K562 (cell line): ENCODE data around the gene PRR14. TPM values are rescaled to one million over a fixed set of nuclear protein-coding genes. Genes with fewer than 3 reads are reported as not detected.
"Not testable (repeated sequence)": the region's sequence is repeated elsewhere in the genome, so short reads cannot be mapped to it uniquely, and the experiment has no call there.

Source experiments
- ATAC-seq: fragments of 200-7000 bp; cut with Tn5 transposase; 3 replicates; pipeline ENCODE4 v1.9.1; 2020; ENCODE audit warnings: moderate library complexity
- BruUV-seq: library from RNA; stranded (reverse); fragments of 400-500 nt; replicated peaks from 2 replicates; lab custom pipeline; 2021; lab: Mats Ljungman, UMichigan
- CTCF ChIA-PET: fragments of 300-600 bp; formaldehyde crosslinking; extraction: SDS; loops from one replicate; lab custom pipeline; 2021; ENCODE audit warnings: low intra/inter-chr PET ratio; lab: Yijun Ruan, JAX
- POLR2A ChIA-PET: fragments of 300-600, 350-650 bp; sonication (Branson Sonifier 250); formaldehyde crosslinking; extraction: SDS; loops from one replicate; lab custom pipeline; 2021; ENCODE audit warnings: antibody characterized with exemption, inconsistent platforms; lab: Yijun Ruan, JAX
- DNase-seq, 4 experiments: peaks; one replicate each; pipeline versions ENCODE4 v3.0.0 to v3.0.0-alpha.2; 2011 to 2018; ENCODE audit warnings: low spot score in 3 of 4, mixed read lengths in 3 of 4; ENCODE audit errors: extremely low read depth in 1 of 4
- FAIRE-seq: peaks from 2 replicates; lab custom pipeline; 2011; peaks lifted over from hg19 to GRCh38; lab: Jason Lieb, UNC
- H2AFZ ChIP-seq: 2 replicates; pipeline ENCODE4 v1.6.0; 2011; ENCODE audit warnings: low read depth, low read length, control low read depth, inconsistent platforms
- H3K27ac ChIP-seq: fragments of 200-600 bp; 3 replicates; pipeline ENCODE4 v1.8.0; 2011; ENCODE audit warnings: low read depth, mild to moderate bottlenecking, control low read depth, inconsistent platforms, low read length, moderate library complexity, mixed read lengths; ENCODE audit errors: extremely low read depth
- H3K27me3 ChIP-seq, 2 experiments: fragments of 300-600 bp in 1 of 2; 2 replicates in 1 of 2; 3 replicates in 1 of 2; pipeline versions ENCODE4 v1.6.0 to v1.8.0; 2011; ENCODE audit warnings: inconsistent platforms in 2 of 2, low read length in 2 of 2, mild to moderate bottlenecking in 1 of 2, mixed read lengths in 1 of 2, moderate library complexity in 1 of 2; ENCODE audit not compliant: control insufficient read depth in 2 of 2, insufficient read depth in 2 of 2
- H3K36me3 ChIP-seq: fragments of 300-600 bp; 3 replicates; pipeline ENCODE4 v1.8.0; 2011; ENCODE audit warnings: mild to moderate bottlenecking, low read length, inconsistent platforms; ENCODE audit not compliant: control insufficient read depth, insufficient read depth
- H3K4me1 ChIP-seq, 2 experiments: fragments of 200-600 bp in 1 of 2; replicated peaks in 1 of 2; 2 replicates in 1 of 2; 3 replicates in 1 of 2; pipeline versions ENCODE4 v1.5.1 to v1.8.0; 2011; ENCODE audit warnings: inconsistent platforms in 2 of 2, low read length in 2 of 2, mild to moderate bottlenecking in 1 of 2, mixed read lengths in 1 of 2, moderate library complexity in 1 of 2; ENCODE audit not compliant: control insufficient read depth in 2 of 2, insufficient read depth in 2 of 2
- H3K4me2 ChIP-seq: 2 replicates; pipeline ENCODE4 v1.6.1; 2011; ENCODE audit warnings: low read length, control low read depth, inconsistent platforms, mixed read lengths; ENCODE audit not compliant: insufficient read depth
- H3K4me3 ChIP-seq: fragments of 200-600 bp; sonication (generic), shearing (Covaris generic); 2 replicates; pipeline ENCODE4 v1.5.1; 2016; ENCODE audit warnings: control low read depth, inconsistent platforms
- H3K79me2 ChIP-seq: fragments of 200-600 bp; 3 replicates; pipeline ENCODE4 v1.8.0; 2011; ENCODE audit warnings: low read length, inconsistent platforms; ENCODE audit not compliant: control insufficient read depth, insufficient read depth
- H3K9ac ChIP-seq, 2 experiments: 2 replicates each; pipeline versions ENCODE4 v1.6.0 to v1.6.1; 2011; ENCODE audit warnings: low read depth in 2 of 2, low read length in 2 of 2, control low read depth in 1 of 2, inconsistent platforms in 1 of 2, mild to moderate bottlenecking in 1 of 2, mixed read lengths in 1 of 2; ENCODE audit not compliant: insufficient read depth in 1 of 2
- H3K9me1 ChIP-seq: one replicate; pipeline ENCODE4 v1.6.0; 2011; ENCODE audit warnings: inconsistent platforms, mild to moderate bottlenecking, low read length, moderate library complexity; ENCODE audit not compliant: control insufficient read depth, insufficient read depth
- H3K9me3 ChIP-seq: replicated peaks from 2 replicates; pipeline ENCODE4 v1.5.1; 2011; ENCODE audit warnings: low read depth, low read length, inconsistent platforms; ENCODE audit not compliant: control insufficient read depth, insufficient read depth
- H4K20me1 ChIP-seq: replicated peaks from 2 replicates; pipeline ENCODE4 v1.6.1; 2011; ENCODE audit warnings: low read length, inconsistent platforms, mixed read lengths; ENCODE audit not compliant: control insufficient read depth, insufficient read depth
- BRF1 ChIP-seq: IDR thresholded peaks from 3 replicates; pipeline ENCODE4 v1.6.1; 2011; ENCODE audit warnings: borderline replicate concordance, mild to moderate bottlenecking; ENCODE audit not compliant: insufficient read length; ENCODE audit errors: extremely low read depth
- DMBX1 ChIP-seq: fragments of 250-450 bp; sonication (Bioruptor Pico); IDR thresholded peaks from 2 replicates; pipeline ENCODE4 v1.8.0; 2022; ENCODE audit warnings: inconsistent platforms, mild to moderate bottlenecking, moderate library complexity, borderline replicate concordance
- ETV6 ChIP-seq, 3 experiments: fragments of 150-350 bp in 1 of 3; sonication (generic) in 1 of 3; formaldehyde crosslinking in 1 of 3; IDR thresholded peaks; 2 replicates each; pipeline versions ENCODE4 v1.6.1 to v1.8.0; 2014 to 2022; ENCODE audit warnings: borderline replicate concordance in 2 of 3, low read depth in 2 of 3, antibody characterized with exemption in 1 of 3, low read length in 1 of 3, mild to moderate bottlenecking in 1 of 3, missing genetic modification reagents in 1 of 3
- FOXK2 ChIP-seq, 2 experiments: fragments of 450-650 bp; IDR thresholded peaks in 1 of 2; conservative IDR thresholded peaks in 1 of 2; 2 replicates each; pipeline ENCODE4 v1.6.1; 2016; ENCODE audit warnings: low read depth in 2 of 2, mild to moderate bottlenecking in 1 of 2
- IRF1 ChIP-seq: sonication (generic); formaldehyde crosslinking; IDR thresholded peaks from 2 replicates; pipeline ENCODE4 v1.8.0; 2022; ENCODE audit warnings: missing genetic modification reagents, mild to moderate bottlenecking, borderline replicate concordance
- MTA2 ChIP-seq: fragments of 450-650 bp; IDR thresholded peaks from 2 replicates; pipeline ENCODE4 v1.6.1; 2016; ENCODE audit warnings: low read depth
- NFE2 ChIP-seq: IDR thresholded peaks from 2 replicates; pipeline ENCODE4 v1.6.1; 2014; ENCODE audit warnings: antibody characterized with exemption, low read depth
- NR2C1 ChIP-seq, 2 experiments: fragments of 450-650 bp; IDR thresholded peaks; 2 replicates each; pipeline ENCODE4 v1.6.1; 2017; ENCODE audit warnings: mild to moderate bottlenecking in 2 of 2, antibody characterized with exemption in 1 of 2, inconsistent platforms in 1 of 2, missing compliant biosample characterization in 1 of 2, missing genetic modification characterization in 1 of 2
- RHOXF2B ChIP-seq: fragments of 250-450 bp; sonication (Bioruptor Pico); conservative IDR thresholded peaks from 2 replicates; pipeline ENCODE4 v1.5.1; 2021
- YBX1 ChIP-seq: fragments of 450-650 bp; IDR thresholded peaks from 2 replicates; pipeline ENCODE4 v1.7.1; 2016; ENCODE audit warnings: mild to moderate bottlenecking
- ZNF316 ChIP-seq: fragments of 450-650 bp; IDR thresholded peaks from 2 replicates; pipeline ENCODE4 v1.6.1; 2016
- ZNF75A ChIP-seq: fragments of 450-650 bp; formaldehyde crosslinking; IDR thresholded peaks from 2 replicates; pipeline ENCODE4 v1.4.0; 2020; ENCODE audit warnings: mild to moderate bottlenecking
- WGBS: fragments of 100-300 bp; shearing (Covaris generic); methylation state at CpG from one replicate; pipeline ENCODE4 v1.1.6; 2016; ENCODE audit warnings: low coverage, mixed read lengths; ENCODE audit not compliant: insufficient coverage; ENCODE audit errors: missing lambda C conversion rate; 5-methylcytosine and 5-hydroxymethylcytosine counted together
- in situ Hi-C: fragments of 300-500 bp; cut with MboI; formaldehyde crosslinking; loops from 4 replicates; pipeline ENCODE4 v1.15.0; 2018; ENCODE audit warnings: inconsistent platforms, mixed read lengths
- intact Hi-C: fragments of 100-400 bp; cut with micrococcal nuclease; formaldehyde crosslinking; loops from 2 replicates; pipeline ENCODE4 v1.14.2; 2022
- polyA plus RNA-seq, 8 experiments: library from polyadenylated mRNA; depleted of rRNA in 4 of 8; stranded (reverse) in 5 of 8; unstranded in 3 of 8; fragments of >200 nt; fragmentation: Nextera tagmentation in 2 of 8; fragmentation: Illumina TruSeq in 1 of 8; extraction: Ambion mirVana in 2 of 8; extraction: Trizol in 1 of 8; gene quantifications; 2 replicates each; pipeline versions ENCODE4 v1.2.1 to v1.2.3, GENCODE V29; 2011 to 2014; ENCODE audit warnings: inconsistent platforms in 1 of 8, missing spikeins in 1 of 8
- total RNA-seq, 7 experiments: library from RNA; depleted of rRNA in 6 of 7; stranded (reverse); fragments of >200 nt in 6 of 7; fragmentation: Illumina TruSeq in 2 of 7; extraction: Trizol in 2 of 7; gene quantifications; 2 replicates each; pipeline versions ENCODE4 v1.2.1 to v1.2.3, GENCODE V29; 2011 to 2021; ENCODE audit warnings: low replicate concordance in 1 of 7

The PRR14 gene
- total and polyA plus RNA-seq, 9 of the 15 experiments (the other 6 are each of a cell fraction or from before 2014, with no cell fraction given): 2.2 to 63.1 (median 11.5) TPM

- no peak for TF ChIP-seq IRF1 (CRISPR knock-in tag)
- TF ChIP-seq DMBX1 (CRISPR knock-in tag): no peak
- TF ChIP-seq, all 486 proteins: peak for 7
Observed at GRCh38 chr16:30700491-30700890, 49.7 kb downstream of the PRR14 start (continued).

GRCh38 chr16:30700971-30701370, 50.2 kb downstream of the PRR14 start:
- Histone ChIP-seq H3K9ac (peak overlapping the region; percentile 88 to 99; a peak in 3 of 4 replicates), H2AFZ (no peak overlapping the region), H3K4me3 (peak overlapping the region; percentile 82; the same call in 1 of the 2 replicates), H3K79me2 (peaks cover 48% of the 10 kb centered on the region), H4K20me1 (0 out of 2 replicates have a peak, but pooled peaks cover 7% of the 10 kb centered on the region), H3K27ac (peak overlapping the region; percentile 25; the same call in 1 of the 3 replicates), H3K27me3 (no peaks in the 10 kb centered on the region), H3K9me1 (no peaks in the 10 kb centered on the region), H3K4me1 (peaks cover 16 to 21% of the 10 kb centered on the region in 2 experiments), H3K4me2 (peak overlapping the region; percentile 95), H3K9me3 (no peaks in the 10 kb centered on the region), H3K36me3 (peaks cover 62% of the 10 kb centered on the region)
- DNase-seq: no peak
- CTCF ChIA-PET: no interaction called here
- WGBS: 82% methylated on average over 5 of the region's 5 CpGs
- intact Hi-C loops (no loop called here), in situ Hi-C loops (no loop called here)
- FAIRE-seq: no peak
- POLR2A ChIA-PET: interaction anchor here (1.6 kb wide), 1 partner anchor 11 kb away, joined by 7 read pairs; no protein-coding TSS in a partner anchor
- no TSS peak for BruUV-seq
- ATAC-seq: no peak
- TF ChIP-seq BRF1: no peak
- no peak for TF ChIP-seq RHOXF2B (CRISPR knock-in tag)
- TF ChIP-seq ZNF75A (CRISPR knock-in tag): no peak
- TF ChIP-seq YBX1: no peak
- no peak for TF ChIP-seq MTA2
- TF ChIP-seq NFE2: no peak
- TF ChIP-seq ZNF316: no peak
- TF ChIP-seq FOXK2 (conservative IDR thresholded peaks at IDR 0.05 in 1 of 2, IDR thresholded peaks at IDR 0.05 in 1 of 2; ENCODE audit: low read depth in 2 of 2): no peak
- no peak for TF ChIP-seq NR2C1 (IDR thresholded peaks at IDR 0.05)
- TF ChIP-seq NR2C1 (tag; IDR thresholded peaks at IDR 0.05): no peak
- TF ChIP-seq ETV6 (IDR thresholded peaks at IDR 0.05; ENCODE audit: borderline replicate concordance in 1 of 2, low read depth in 2 of 2, low read length in 1 of 2): no peak
- no peak for TF ChIP-seq ETV6 (CRISPR knock-in tag; IDR thresholded peaks at IDR 0.05; ENCODE audit: borderline replicate concordance)

GRCh38 chr16:30703071-30703470, 52.3 kb downstream of the PRR14 start:
- in situ Hi-C loops, H3K4me2 ChIP-seq, intact Hi-C loops, CTCF ChIA-PET, H3K9ac ChIP-seq, ATAC-seq, H3K9me3 ChIP-seq, FAIRE-seq, DNase-seq, BruUV-seq, H2AFZ ChIP-seq, H3K27ac ChIP-seq, H4K20me1 ChIP-seq, H3K27me3 ChIP-seq, H3K9me1 ChIP-seq, H3K4me3 ChIP-seq: not testable (repeated sequence)
- POLR2A ChIA-PET: interaction anchor here (0.8 to 1.9 kb wide), 2 partner anchors 10 to 14 kb away, joined by 3 to 10 read pairs; no protein-coding TSS in a partner anchor
- peaks cover 11% of the 10 kb centered on the region in 2 experiments for H3K4me1 ChIP-seq
- WGBS: 92% methylated on average over 5 of the region's 12 CpGs
- H3K36me3 ChIP-seq: peaks cover 83% of the 10 kb centered on the region
- peaks cover 48% of the 10 kb centered on the region for H3K79me2 ChIP-seq
